Mammary epithelial cell (primary cell): ENCODE data around the gene SELENOM.

Experiments
- EZH2 ChIP-seq: IDR thresholded peaks from 2 replicates; pipeline ENCODE4 v1.6.1; 2012; ENCODE audit warnings: low read length, inconsistent platforms, borderline replicate concordance
- TF ChIP-seq, protein P1 (sequence below), 2 donors: IDR thresholded peaks in 1 of 2; conservative IDR thresholded peaks in 1 of 2; 2 replicates each; pipeline ENCODE4 v1.5.1; 2011 to 2012; ENCODE audit warnings: inconsistent platforms in 2 of 2, low read length in 2 of 2, mild to moderate bottlenecking in 2 of 2, control low read depth in 1 of 2, low read depth in 1 of 2; ENCODE audit not compliant: insufficient read depth in 1 of 2; ENCODE audit errors: extremely low read depth in 1 of 2

DNA sequence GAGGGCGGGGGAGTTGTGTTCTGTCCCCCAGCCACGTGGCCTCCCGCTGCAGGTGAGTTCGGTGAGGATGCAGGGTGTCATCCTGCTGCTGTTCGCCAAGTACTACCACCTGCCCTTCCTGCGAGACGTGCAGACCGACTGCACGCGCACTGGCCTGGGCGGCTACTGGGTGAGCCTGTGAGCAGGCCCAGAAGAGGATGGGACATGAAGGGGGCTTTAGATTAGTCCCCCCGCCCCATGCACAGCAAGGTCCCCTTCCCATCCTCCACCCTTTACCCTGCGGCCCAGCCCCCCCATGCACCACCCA, 19.5 kb upstream of the SELENOM start:
- TF ChIP-seq, protein P1, sequence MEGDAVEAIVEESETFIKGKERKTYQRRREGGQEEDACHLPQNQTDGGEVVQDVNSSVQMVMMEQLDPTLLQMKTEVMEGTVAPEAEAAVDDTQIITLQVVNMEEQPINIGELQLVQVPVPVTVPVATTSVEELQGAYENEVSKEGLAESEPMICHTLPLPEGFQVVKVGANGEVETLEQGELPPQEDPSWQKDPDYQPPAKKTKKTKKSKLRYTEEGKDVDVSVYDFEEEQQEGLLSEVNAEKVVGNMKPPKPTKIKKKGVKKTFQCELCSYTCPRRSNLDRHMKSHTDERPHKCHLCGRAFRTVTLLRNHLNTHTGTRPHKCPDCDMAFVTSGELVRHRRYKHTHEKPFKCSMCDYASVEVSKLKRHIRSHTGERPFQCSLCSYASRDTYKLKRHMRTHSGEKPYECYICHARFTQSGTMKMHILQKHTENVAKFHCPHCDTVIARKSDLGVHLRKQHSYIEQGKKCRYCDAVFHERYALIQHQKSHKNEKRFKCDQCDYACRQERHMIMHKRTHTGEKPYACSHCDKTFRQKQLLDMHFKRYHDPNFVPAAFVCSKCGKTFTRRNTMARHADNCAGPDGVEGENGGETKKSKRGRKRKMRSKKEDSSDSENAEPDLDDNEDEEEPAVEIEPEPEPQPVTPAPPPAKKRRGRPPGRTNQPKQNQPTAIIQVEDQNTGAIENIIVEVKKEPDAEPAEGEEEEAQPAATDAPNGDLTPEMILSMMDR (conservative IDR thresholded peaks at IDR 0.05 in 1 of 2, IDR thresholded peaks at IDR 0.05 in 1 of 2; ENCODE audit: extremely low read depth in 1 of 2, insufficient read depth in 1 of 2, low read depth in 1 of 2, low read length in 2 of 2) = no peak
- TF ChIP-seq EZH2 = no peak
